LNCaP clone FGC (cell line): ENCODE results near the gene NPIPB8.
"Not testable (repeated sequence)": the region's sequence is repeated elsewhere in the genome, so short reads cannot be mapped to it uniquely, and the experiment has no call there.

Experiments used
- DNase-seq: peaks from one replicate; pipeline ENCODE4 v3.0.0-alpha.2; 2011; ENCODE audit warnings: low read depth
- H3K4me3 ChIP-seq: 2 replicates; pipeline ENCODE4 v1.5.1; 2011; ENCODE audit warnings: mild to moderate bottlenecking, low read depth, low read length, control low read depth
- CTCF ChIP-seq: IDR thresholded peaks from 2 replicates; pipeline ENCODE4 v1.5.1; 2012; ENCODE audit warnings: mild to moderate bottlenecking; ENCODE audit not compliant: control insufficient read depth, insufficient read depth; ENCODE audit errors: extremely low read depth

The NPIPB8 gene

GRCh38 chr16:28617874-28618273, 20.0 kb upstream of the NPIPB8 start:
- no peak for TF ChIP-seq CTCF
- H3K4me3 ChIP-seq, result no peak overlapping the region
- no peak for DNase-seq

- DNase-seq, H3K4me3 ChIP-seq: not testable (repeated sequence)
Observed at GRCh38 chr16:28620316-28620715, 17.5 kb upstream of the NPIPB8 start.

DNA sequence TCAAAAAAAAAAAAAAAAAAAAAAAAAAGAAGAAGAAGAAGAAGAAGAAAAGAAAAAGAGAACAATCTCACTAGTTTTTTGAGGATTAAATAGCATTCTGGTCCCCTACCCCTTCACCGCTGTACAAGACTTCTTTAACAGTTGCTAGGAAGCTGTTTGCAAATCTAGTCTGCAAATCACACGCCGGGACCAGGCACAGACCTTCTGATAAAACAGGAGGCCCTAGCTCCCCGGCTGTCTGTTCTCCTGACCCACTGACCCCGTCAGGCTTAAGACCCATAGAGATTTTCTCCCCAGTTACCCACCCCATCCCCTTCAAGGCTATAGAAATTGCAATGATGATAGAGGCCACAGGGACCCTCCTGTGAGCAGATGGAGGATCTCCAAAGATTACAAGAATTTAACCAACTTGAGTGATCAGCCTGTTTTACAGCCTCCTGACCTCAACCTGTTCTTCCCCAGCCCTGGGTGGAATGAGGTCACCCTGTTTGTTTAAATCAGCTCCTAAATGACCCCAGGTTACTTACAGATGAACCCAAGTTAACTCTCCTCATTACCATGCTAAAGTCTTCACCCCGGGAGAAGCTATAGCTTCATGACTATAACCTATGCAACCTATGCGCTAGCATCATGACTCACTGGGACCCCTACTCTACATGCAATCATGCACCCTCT, 16.2 kb upstream of the NPIPB8 start:
- no peak for TF ChIP-seq CTCF
- H3K4me3 ChIP-seq, result peak overlapping the region; percentile 66
- DNase-seq, result no peak

- H3K4me3 ChIP-seq, result peak overlapping the region; percentile 66
- DNase-seq, result not testable (repeated sequence)
Observed at GRCh38 chr16:28622532-28623171, 15.2 kb upstream of the NPIPB8 start.

- peak overlapping the region; percentile 66 for H3K4me3 ChIP-seq
- peak; percentile 68 for DNase-seq
- TF ChIP-seq CTCF, result no peak
Observed at GRCh38 chr16:28623172-28623711, 14.6 kb upstream of the NPIPB8 start.

GRCh38 chr16:28630905-28631304, 7.0 kb upstream of the NPIPB8 start:
- DNase-seq, H3K4me3 ChIP-seq: not testable (repeated sequence)

- not testable (repeated sequence) for H3K4me3 ChIP-seq, DNase-seq
Observed at GRCh38 chr16:28636093-28636823, 1.6 kb upstream of the NPIPB8 start.

GRCh38 chr16:28638359-28638758, 494 bp downstream of the NPIPB8 start:
- not testable (repeated sequence) for H3K4me3 ChIP-seq, DNase-seq

DNA sequence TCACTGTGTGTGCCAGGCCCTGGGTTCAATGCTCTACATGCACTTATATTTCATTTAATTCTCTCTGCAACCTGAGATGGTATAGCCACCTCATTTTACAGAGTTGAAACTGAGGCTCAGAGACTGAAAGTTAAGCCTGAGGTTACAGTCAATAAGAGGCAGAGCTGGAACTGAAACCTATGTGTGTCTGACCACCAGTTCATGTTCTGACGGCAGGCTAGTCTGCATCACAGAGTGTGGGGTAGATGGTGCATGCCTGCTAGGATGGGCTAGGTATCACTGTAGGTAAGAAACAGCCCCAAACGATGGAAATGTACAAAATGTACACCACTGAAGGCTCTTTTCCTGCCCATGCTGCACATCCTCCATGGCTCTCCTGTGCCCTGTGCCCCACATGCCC, 2.1 kb downstream of the NPIPB8 start:
- not testable (repeated sequence) for DNase-seq, H3K4me3 ChIP-seq

- DNase-seq, H3K4me3 ChIP-seq: not testable (repeated sequence)
Observed at GRCh38 chr16:28666264-28666663, 28.4 kb downstream of the NPIPB8 start.

GRCh38 chr16:28667480-28667879, 29.6 kb downstream of the NPIPB8 start:
- not testable (repeated sequence) for H3K4me3 ChIP-seq

GRCh38 chr16:28668199-28668598, 30.3 kb downstream of the NPIPB8 start:
- not testable (repeated sequence) for DNase-seq, H3K4me3 ChIP-seq

More at GRCh38 chr16:28667480-28667879, 29.6 kb downstream of the NPIPB8 start:
- not testable (repeated sequence) for DNase-seq

GRCh38 chr16:28688327-28688952, 50.6 kb downstream of the NPIPB8 start:
- not testable (repeated sequence) for H3K4me3 ChIP-seq, DNase-seq

- not testable (repeated sequence) for H3K4me3 ChIP-seq, DNase-seq
Observed at GRCh38 chr16:28689425-28689824, 51.6 kb downstream of the NPIPB8 start.

DNA sequence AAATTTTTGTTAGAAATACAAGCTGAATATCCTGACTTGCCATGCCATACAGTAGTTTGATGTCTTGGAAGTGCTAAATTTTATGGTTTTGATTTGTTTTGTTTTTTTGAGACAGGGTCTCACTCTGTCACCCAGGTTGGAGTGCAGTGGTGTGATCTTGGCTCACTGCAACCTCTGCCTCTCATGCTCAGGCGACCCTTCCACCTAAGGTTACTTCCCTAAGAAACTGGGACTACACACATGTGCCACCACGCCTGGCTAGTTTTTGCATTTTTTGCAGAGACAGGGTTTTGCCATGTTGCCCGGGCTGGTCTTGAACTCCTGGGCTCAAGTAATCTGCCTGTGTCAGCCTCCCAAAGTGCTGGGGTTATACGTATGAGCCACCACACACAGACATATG, 53.9 kb downstream of the NPIPB8 start:
- not testable (repeated sequence) for H3K4me3 ChIP-seq, DNase-seq
